Activated naive CD4-positive, alpha-beta T cell treated with anti-CD3 and anti-CD28 coated beads, Interleukin-2, amount 50 U/mL, for 72 hours (primary cell): Measurements from ENCODE around the gene MLPH. TPM values are rescaled to one million over a fixed set of nuclear protein-coding genes. Genes with fewer than 3 reads are reported as not detected.

Experiments
- ATAC-seq, 2 donors: fragments of 150-1000 bp; cut with Tn5 transposase; 2 replicates each; pipeline ENCODE4 v1.10.0; 2021; ENCODE audit warnings: mild to moderate bottlenecking in 2 of 2, moderate library complexity in 2 of 2
- DNase-seq, 2 donors: peaks; one replicate each; pipeline ENCODE4 v3.0.0; 2021 to 2022; ENCODE audit warnings: low spot score in 2 of 2
- H3K27ac Mint-ChIP-seq, 2 donors: one replicate each; pipeline ENCODE4 v1.8.0; 2022; ENCODE audit warnings: mild to moderate bottlenecking in 2 of 2, mixed read lengths in 2 of 2
- H3K36me3 Mint-ChIP-seq, 2 donors: one replicate each; pipeline ENCODE4 v1.8.0; 2022; ENCODE audit warnings: mixed read lengths in 2 of 2
- H3K9me3 Mint-ChIP-seq, 2 donors: one replicate each; pipeline ENCODE4 v1.8.0; 2022; ENCODE audit warnings: mixed read lengths in 2 of 2
- total RNA-seq, 2 donors: library from RNA; stranded (reverse); gene quantifications; one replicate each; pipeline ENCODE4 v1.2.3, GENCODE V29; 2022

The MLPH gene
- total RNA-seq, 2 donors from 2014 or later, result not detected

GRCh38 chr2:237536083-237536415, 49.0 kb downstream of the MLPH start:
- Mint-ChIP-seq H3K27ac (no peak overlapping the region), H3K9me3 (no peaks in the 10 kb centered on the region), H3K36me3 (no peaks in the 10 kb centered on the region)
- DNase-seq (no peak), ATAC-seq (no peak)

- ATAC-seq (no peak), DNase-seq (no peak)
- Mint-ChIP-seq H3K36me3 (no peaks in the 10 kb centered on the region), H3K9me3 (no peaks in the 10 kb centered on the region), H3K27ac (no peak overlapping the region)
Measured at GRCh38 chr2:237536617-237537016, 49.6 kb downstream of the MLPH start.

- no peak for ATAC-seq
- Mint-ChIP-seq H3K9me3 (no peaks in the 10 kb centered on the region), H3K36me3 (no peaks in the 10 kb centered on the region), H3K27ac (no peak overlapping the region)
- DNase-seq, result no peak
Measured at GRCh38 chr2:237538001-237538720, 51.1 kb downstream of the MLPH start.

GRCh38 chr2:237538901-237539300, 51.9 kb downstream of the MLPH start:
- Mint-ChIP-seq H3K36me3 (no peaks in the 10 kb centered on the region), H3K9me3 (no peaks in the 10 kb centered on the region), H3K27ac (no peak overlapping the region)
- DNase-seq (no peak), ATAC-seq (no peak)

GRCh38 chr2:237539681-237540080, 52.6 kb downstream of the MLPH start:
- DNase-seq (no peak), ATAC-seq (no peak)
- Mint-ChIP-seq H3K27ac (no peak overlapping the region), H3K9me3 (no peaks in the 10 kb centered on the region), H3K36me3 (no peaks in the 10 kb centered on the region)

- no peak for ATAC-seq
- Mint-ChIP-seq H3K27ac (no peak overlapping the region), H3K36me3 (no peaks in the 10 kb centered on the region), H3K9me3 (no peaks in the 10 kb centered on the region)
- DNase-seq, result no peak
Measured at GRCh38 chr2:237540223-237540775, 53.2 kb downstream of the MLPH start.

GRCh38 chr2:237540823-237541222, 53.8 kb downstream of the MLPH start:
- Mint-ChIP-seq H3K36me3 (no peaks in the 10 kb centered on the region), H3K27ac (no peak overlapping the region), H3K9me3 (no peaks in the 10 kb centered on the region)
- DNase-seq (no peak), ATAC-seq (no peak)

- Mint-ChIP-seq H3K9me3 (no peaks in the 10 kb centered on the region), H3K27ac (no peak overlapping the region), H3K36me3 (no peaks in the 10 kb centered on the region)
- no peak for ATAC-seq
- no peak for DNase-seq
Measured at GRCh38 chr2:237541243-237541642, 54.2 kb downstream of the MLPH start.

- DNase-seq (no peak), ATAC-seq (no peak)
- Mint-ChIP-seq H3K36me3 (no peaks in the 10 kb centered on the region), H3K27ac (no peak overlapping the region), H3K9me3 (no peaks in the 10 kb centered on the region)
Measured at GRCh38 chr2:237542001-237542704, 55.1 kb downstream of the MLPH start.

GRCh38 chr2:237546040-237546875, 59.2 kb downstream of the MLPH start:
- no peaks in the 10 kb centered on the region for H3K9me3 Mint-ChIP-seq
- ATAC-seq (no peak), DNase-seq (no peak)
- H3K36me3 Mint-ChIP-seq, result no peaks in the 10 kb centered on the region
- H3K27ac Mint-ChIP-seq, result no peak overlapping the region

- H3K36me3 Mint-ChIP-seq, result no peaks in the 10 kb centered on the region
- no peak for DNase-seq
- no peak overlapping the region for H3K27ac Mint-ChIP-seq
- ATAC-seq, result no peak
- H3K9me3 Mint-ChIP-seq, result no peaks in the 10 kb centered on the region
Measured at GRCh38 chr2:237546876-237547395, 59.9 kb downstream of the MLPH start.

- Mint-ChIP-seq H3K9me3 (no peaks in the 10 kb centered on the region), H3K36me3 (no peaks in the 10 kb centered on the region), H3K27ac (no peak overlapping the region)
- no peak for DNase-seq
- no peak for ATAC-seq
Measured at GRCh38 chr2:237547841-237548416, 60.9 kb downstream of the MLPH start.

- DNase-seq (no peak), ATAC-seq (no peak)
- Mint-ChIP-seq H3K36me3 (no peaks in the 10 kb centered on the region), H3K27ac (no peak overlapping the region), H3K9me3 (no peaks in the 10 kb centered on the region)
Measured at GRCh38 chr2:237549216-237549615, 62.2 kb downstream of the MLPH start.

- DNase-seq (no peak), ATAC-seq (no peak)
- H3K27ac Mint-ChIP-seq, result no peak overlapping the region
- H3K36me3 Mint-ChIP-seq, result no peaks in the 10 kb centered on the region
- no peaks in the 10 kb centered on the region for H3K9me3 Mint-ChIP-seq
Measured at GRCh38 chr2:237549643-237550415, 62.8 kb downstream of the MLPH start.

GRCh38 chr2:237551071-237551574, 64.1 kb downstream of the MLPH start:
- no peak for ATAC-seq
- no peak for DNase-seq
- Mint-ChIP-seq H3K27ac (no peak overlapping the region), H3K36me3 (peaks cover 0 to 3% of the 10 kb centered on the region in 2 donors), H3K9me3 (peaks cover under 1 to 3% of the 10 kb centered on the region in 2 donors)

- H3K27ac Mint-ChIP-seq, result no peak overlapping the region
- peaks cover 3 to 5% of the 10 kb centered on the region in 2 donors for H3K9me3 Mint-ChIP-seq
- DNase-seq (no peak), ATAC-seq (no peak)
- H3K36me3 Mint-ChIP-seq, result peaks cover 0 to 6% of the 10 kb centered on the region in 2 donors
Measured at GRCh38 chr2:237552908-237553307, 65.9 kb downstream of the MLPH start.
